Measurements from ENCODE around the gene PCDH8.

The PCDH8 gene

DNA sequence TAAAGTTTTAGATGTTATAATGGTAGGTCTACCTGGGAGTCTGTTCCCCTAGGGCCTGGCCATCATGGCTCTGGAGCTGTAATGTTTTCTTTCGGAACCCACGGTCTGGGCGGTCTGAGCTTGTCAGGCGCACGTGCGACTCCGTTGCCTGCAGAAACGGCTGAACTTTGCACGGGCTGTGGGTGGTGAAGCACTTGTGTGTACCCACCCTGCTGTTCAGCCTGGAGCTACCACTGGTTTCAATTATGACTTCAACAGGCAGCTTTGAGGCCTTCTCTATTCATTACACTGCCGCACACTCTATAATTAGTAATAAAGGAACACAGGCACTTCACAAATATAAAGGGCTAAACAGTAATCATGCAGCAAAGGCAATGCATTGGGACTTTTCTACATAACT lies 6.0 kb downstream of the PCDH8 start:
- H3K18ac ChIP-seq (ENCODE audit: low read length), result no peak overlapping the region
- H4K12ac ChIP-seq (ENCODE audit: low read depth, low read length), result no peak overlapping the region
- no peak overlapping the region for H3K9ac ChIP-seq (ENCODE audit: low read length)
- H2AK5ac ChIP-seq (ENCODE audit: low read length), result no peak overlapping the region
- no peak overlapping the region for H3K23ac ChIP-seq (ENCODE audit: low read length)
- H2BK120ac ChIP-seq (ENCODE audit: insufficient read depth, low read length, poor library complexity), result no peak overlapping the region
- H2BK5ac ChIP-seq (ENCODE audit: low read depth, low read length, poor library complexity), result no peak overlapping the region
- no peak overlapping the region for H3K4me3 ChIP-seq (ENCODE audit: low read depth, low read length)
- H4K91ac ChIP-seq (ENCODE audit: low read depth, low read length), result no peak overlapping the region
- H4K8ac ChIP-seq (ENCODE audit: low read depth, low read length), result no peak overlapping the region
- peaks cover 12% of the 10 kb centered on the region for H3K9me3 ChIP-seq (ENCODE audit: insufficient read depth, low read depth, low read length)
- H3K27me3 ChIP-seq (ENCODE audit: insufficient read depth, low read length), result peaks cover 19% of the 10 kb centered on the region
- H3K14ac ChIP-seq (ENCODE audit: low read length), result no peak overlapping the region
- WGBS (ENCODE audit: extremely low coverage, insufficient coverage, insufficient read length), result no CpG with 5 or more reads among the region's 10 CpGs
- no peak for DNase-seq
- H2BK12ac ChIP-seq (ENCODE audit: low read length), result no peak overlapping the region
- no peaks in the 10 kb centered on the region for H3K79me2 ChIP-seq (ENCODE audit: control insufficient read depth, insufficient read depth, low read length, poor library complexity)
- no peak overlapping the region for H3K4ac ChIP-seq (ENCODE audit: low read depth, low read length)
- peaks cover 3 to 7% of the 10 kb centered on the region in 2 experiments for H3K36me3 ChIP-seq (ENCODE audit: control insufficient read depth in 1 of 2, insufficient read depth in 2 of 2, low read length in 2 of 2)
- H3K27ac ChIP-seq (ENCODE audit: low read depth, low read length), result no peak overlapping the region
- no peak overlapping the region for H3K4me2 ChIP-seq (ENCODE audit: low read length)
- H2AFZ ChIP-seq (ENCODE audit: insufficient read depth, low read length, poor library complexity), result no peak overlapping the region
- H3K79me1 ChIP-seq (ENCODE audit: low read length), result no peaks in the 10 kb centered on the region
- peaks cover 15 to 18% of the 10 kb centered on the region in 2 experiments for H3K4me1 ChIP-seq (ENCODE audit: control insufficient read depth in 1 of 2, insufficient read depth in 2 of 2, low read length in 2 of 2)

DNA sequence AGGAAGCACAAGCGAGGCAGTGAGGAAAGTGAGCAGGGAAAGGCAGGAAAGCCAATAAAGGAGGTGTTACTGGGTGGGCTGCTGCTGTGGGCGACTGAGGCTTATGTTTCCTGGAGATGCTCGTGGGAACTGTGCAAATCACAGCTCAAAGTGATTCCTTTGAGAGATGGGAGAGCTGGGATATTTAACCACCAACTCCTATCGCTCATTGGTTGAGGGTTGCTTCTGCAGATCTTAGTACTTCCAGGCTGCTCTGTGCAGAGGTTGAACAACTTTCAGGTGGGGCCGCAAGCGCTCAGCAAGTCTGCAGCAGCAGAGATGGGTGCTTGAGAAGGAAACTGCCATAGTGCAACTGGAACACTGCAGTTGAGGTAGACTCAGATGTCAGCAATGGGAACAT lies 8.4 kb downstream of the PCDH8 start:
- Histone ChIP-seq H3K4me1 (ENCODE audit: control insufficient read depth in 1 of 2, insufficient read depth in 2 of 2, low read length in 2 of 2) (no peaks in the 10 kb centered on the region), H3K14ac (ENCODE audit: low read length) (no peak overlapping the region), H3K4ac (ENCODE audit: low read depth, low read length) (no peak overlapping the region), H4K91ac (ENCODE audit: low read depth, low read length) (no peak overlapping the region), H3K79me1 (ENCODE audit: low read length) (no peaks in the 10 kb centered on the region), H2BK12ac (ENCODE audit: low read length) (no peak overlapping the region), H2BK120ac (ENCODE audit: insufficient read depth, low read length, poor library complexity) (no peak overlapping the region), H3K23ac (ENCODE audit: low read length) (no peak overlapping the region), H3K79me2 (ENCODE audit: control insufficient read depth, insufficient read depth, low read length, poor library complexity) (no peaks in the 10 kb centered on the region), H2AK5ac (ENCODE audit: low read length) (no peak overlapping the region), H2BK5ac (ENCODE audit: low read depth, low read length, poor library complexity) (no peak overlapping the region), H3K36me3 (ENCODE audit: control insufficient read depth in 1 of 2, insufficient read depth in 2 of 2, low read length in 2 of 2) (peaks cover 3 to 5% of the 10 kb centered on the region in 2 experiments), H3K4me3 (ENCODE audit: low read depth, low read length) (no peak overlapping the region), H3K4me2 (ENCODE audit: low read length) (no peak overlapping the region), H4K8ac (ENCODE audit: low read depth, low read length) (no peak overlapping the region), H3K18ac (ENCODE audit: low read length) (no peak overlapping the region), H3K9me3 (ENCODE audit: insufficient read depth, low read depth, low read length) (no peaks in the 10 kb centered on the region), H4K12ac (ENCODE audit: low read depth, low read length) (no peak overlapping the region), H2AFZ (ENCODE audit: insufficient read depth, low read length, poor library complexity) (no peak overlapping the region), H3K27ac (ENCODE audit: low read depth, low read length) (no peak overlapping the region), H3K27me3 (ENCODE audit: insufficient read depth, low read length) (no peaks in the 10 kb centered on the region), H3K9ac (ENCODE audit: low read length) (no peak overlapping the region)
- no peak for DNase-seq
- WGBS (ENCODE audit: extremely low coverage, insufficient coverage, insufficient read length), result no CpG with 5 or more reads among the region's 6 CpGs

DNA sequence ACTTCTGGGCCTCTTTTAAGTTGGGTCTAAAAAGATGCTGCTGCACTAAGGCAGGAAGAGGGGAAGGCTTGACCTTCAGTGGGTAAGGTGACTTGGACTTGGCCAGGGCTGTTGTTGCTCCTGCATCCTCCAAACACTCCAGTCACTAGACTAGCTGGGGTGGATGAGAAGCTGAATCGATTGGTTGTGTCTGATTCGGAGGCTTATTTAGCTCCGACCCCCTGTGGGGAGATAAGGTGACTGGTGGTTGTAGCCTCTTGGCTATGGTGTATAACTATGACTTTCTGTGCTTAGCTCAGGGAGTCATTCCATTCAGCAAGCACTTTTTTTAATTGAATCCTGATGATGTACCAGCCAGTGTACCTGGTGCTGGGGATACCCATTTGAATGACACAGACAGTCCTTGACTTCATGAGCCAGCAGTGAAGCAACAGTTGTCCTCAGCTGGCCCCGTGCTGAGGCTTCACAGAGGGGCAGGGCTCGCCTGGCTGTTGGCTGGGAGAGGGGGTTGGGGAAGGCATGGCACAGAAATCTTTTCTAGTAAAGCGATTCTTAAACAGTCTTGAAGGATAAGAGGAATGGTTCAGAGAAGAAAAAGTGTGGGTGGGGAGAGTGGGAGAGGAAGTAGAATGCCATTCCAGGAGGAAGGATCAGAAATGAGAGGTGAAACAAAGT lies 9.9 kb downstream of the PCDH8 start:
- Histone ChIP-seq H3K9me3 (ENCODE audit: insufficient read depth, low read depth, low read length) (no peaks in the 10 kb centered on the region), H3K14ac (ENCODE audit: low read length) (no peak overlapping the region), H4K91ac (ENCODE audit: low read depth, low read length) (no peak overlapping the region), H3K4me1 (ENCODE audit: control insufficient read depth in 1 of 2, insufficient read depth in 2 of 2, low read length in 2 of 2) (no peaks in the 10 kb centered on the region), H3K4me2 (ENCODE audit: low read length) (no peak overlapping the region), H3K18ac (ENCODE audit: low read length) (no peak overlapping the region), H3K4me3 (ENCODE audit: low read depth, low read length) (no peak overlapping the region), H2AFZ (ENCODE audit: insufficient read depth, low read length, poor library complexity) (no peak overlapping the region), H3K9ac (ENCODE audit: low read length) (no peak overlapping the region), H3K79me1 (ENCODE audit: low read length) (no peaks in the 10 kb centered on the region), H3K36me3 (ENCODE audit: control insufficient read depth in 1 of 2, insufficient read depth in 2 of 2, low read length in 2 of 2) (no peaks in the 10 kb centered on the region), H3K4ac (ENCODE audit: low read depth, low read length) (no peak overlapping the region), H3K27ac (ENCODE audit: low read depth, low read length) (no peak overlapping the region), H4K12ac (ENCODE audit: low read depth, low read length) (no peak overlapping the region), H3K27me3 (ENCODE audit: insufficient read depth, low read length) (no peaks in the 10 kb centered on the region), H2BK12ac (ENCODE audit: low read length) (no peak overlapping the region), H3K79me2 (ENCODE audit: control insufficient read depth, insufficient read depth, low read length, poor library complexity) (no peaks in the 10 kb centered on the region), H3K23ac (ENCODE audit: low read length) (no peak overlapping the region), H2BK5ac (ENCODE audit: low read depth, low read length, poor library complexity) (no peak overlapping the region), H4K8ac (ENCODE audit: low read depth, low read length) (no peak overlapping the region), H2BK120ac (ENCODE audit: insufficient read depth, low read length, poor library complexity) (no peak overlapping the region), H2AK5ac (ENCODE audit: low read length) (no peak overlapping the region)
- WGBS (ENCODE audit: extremely low coverage, insufficient coverage, insufficient read length), result no CpG with 5 or more reads among the region's 6 CpGs
- DNase-seq, result no peak

DNA sequence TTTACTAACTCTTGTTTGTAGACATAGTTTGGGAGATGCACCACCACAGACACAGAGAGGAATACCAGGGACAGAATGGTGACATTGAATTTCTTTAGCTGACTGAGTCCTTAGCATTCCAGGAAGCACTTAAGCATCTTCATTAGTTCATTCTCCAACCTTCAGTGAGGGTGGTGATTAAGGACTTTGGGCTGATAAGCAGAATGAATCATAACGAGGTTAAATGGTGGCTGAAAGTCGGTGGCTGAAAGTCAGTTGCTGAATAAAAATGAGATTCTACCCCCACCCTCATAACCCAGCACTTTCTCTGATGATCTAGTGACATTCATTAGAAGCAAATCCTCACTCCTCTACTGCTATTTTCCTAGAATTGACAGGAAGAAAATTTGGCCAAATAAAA lies 10.6 kb downstream of the PCDH8 start:
- no peak overlapping the region for H2BK12ac ChIP-seq (ENCODE audit: low read length)
- no peak overlapping the region for H3K9ac ChIP-seq (ENCODE audit: low read length)
- H3K4ac ChIP-seq (ENCODE audit: low read depth, low read length), result no peak overlapping the region

More for the DNA sequence above, 10.6 kb downstream of the PCDH8 start:
- Histone ChIP-seq H3K79me2 (ENCODE audit: control insufficient read depth, insufficient read depth, low read length, poor library complexity) (no peaks in the 10 kb centered on the region), H3K4me1 (ENCODE audit: control insufficient read depth in 1 of 2, insufficient read depth in 2 of 2, low read length in 2 of 2) (no peaks in the 10 kb centered on the region), H3K36me3 (ENCODE audit: control insufficient read depth in 1 of 2, insufficient read depth in 2 of 2, low read length in 2 of 2) (no peaks in the 10 kb centered on the region), H3K79me1 (ENCODE audit: low read length) (no peaks in the 10 kb centered on the region), H3K23ac (ENCODE audit: low read length) (no peak overlapping the region), H3K14ac (ENCODE audit: low read length) (no peak overlapping the region), H3K27me3 (ENCODE audit: insufficient read depth, low read length) (no peaks in the 10 kb centered on the region), H3K4me3 (ENCODE audit: low read depth, low read length) (no peak overlapping the region), H3K27ac (ENCODE audit: low read depth, low read length) (no peak overlapping the region), H2AFZ (ENCODE audit: insufficient read depth, low read length, poor library complexity) (no peak overlapping the region), H3K4me2 (ENCODE audit: low read length) (no peak overlapping the region), H4K91ac (ENCODE audit: low read depth, low read length) (no peak overlapping the region), H3K18ac (ENCODE audit: low read length) (no peak overlapping the region), H4K8ac (ENCODE audit: low read depth, low read length) (no peak overlapping the region), H4K12ac (ENCODE audit: low read depth, low read length) (no peak overlapping the region), H2BK5ac (ENCODE audit: low read depth, low read length, poor library complexity) (no peak overlapping the region), H3K9me3 (ENCODE audit: insufficient read depth, low read depth, low read length) (no peaks in the 10 kb centered on the region), H2BK120ac (ENCODE audit: insufficient read depth, low read length, poor library complexity) (no peak overlapping the region), H2AK5ac (ENCODE audit: low read length) (no peak overlapping the region)
- DNase-seq, result no peak
- no CpG with 5 or more reads among the region's 2 CpGs for WGBS (ENCODE audit: extremely low coverage, insufficient coverage, insufficient read length)
